ENCODE measurements around the gene CNKSR2.

- TF ChIP-seq CTCF (IDR thresholded peaks at IDR 0.05; ENCODE audit: low read depth, low read length, missing input control) (no peak), REST (IDR thresholded peaks at IDR 0.05) (no peak), SP1 (IDR thresholded peaks at IDR 0.05) (no peak), YY1 (IDR thresholded peaks at IDR 0.05) (no peak)
These were observed 66.7 kb downstream of the CNKSR2 start for GRCh38 chrX:21440911-21441310.
